Gastroesophageal sphincter (tissue), 4 donors: ENCODE data around the gene GALNT18. TPM values are rescaled to one million over a fixed set of nuclear protein-coding genes. Genes with fewer than 3 reads are reported as not detected.

Experiments used
- ATAC-seq: fragments of 150-250 bp; one replicate; pipeline ENCODE4 v1.9.1; 2016; ENCODE audit warnings: mild to moderate bottlenecking, moderate library complexity
- H3K27ac ChIP-seq, 4 donors: fragments of 200-600 bp; sonication (generic) in 3 of 4; 1 replicate in 3 of 4; 2 replicates in 1 of 4; pipeline ENCODE4 v1.5.1; 2016 to 2019
- H3K27me3 ChIP-seq: fragments of 200-600 bp; sonication (generic); one replicate; pipeline ENCODE4 v1.5.1; 2019
- H3K36me3 ChIP-seq, 2 donors: fragments of 200-600 bp; sonication (generic); one replicate each; pipeline ENCODE4 v1.5.1; 2019; ENCODE audit warnings: control low read depth in 1 of 2
- H3K4me1 ChIP-seq, 3 donors: fragments of 200-600 bp; sonication (generic); 1 replicate in 2 of 3; 2 replicates in 1 of 3; pipeline ENCODE4 v1.5.1; 2016 to 2019; ENCODE audit warnings: control low read depth in 2 of 3
- H3K4me3 ChIP-seq, 2 donors: fragments of 200-600 bp; sonication (generic); one replicate each; pipeline ENCODE4 v1.5.1; 2019; ENCODE audit warnings: mild to moderate bottlenecking in 1 of 2, moderate library complexity in 1 of 2
- H3K9me3 ChIP-seq, 3 donors: fragments of 200-600 bp; sonication (generic); one replicate each; pipeline ENCODE4 v1.5.1; 2017 to 2019; ENCODE audit warnings: control low read depth in 2 of 3
- EP300 ChIP-seq: sonication (generic); formaldehyde crosslinking; IDR thresholded peaks from one replicate; pipeline ENCODE4 v1.6.1; 2017; ENCODE audit warnings: antibody characterized with exemption, mild to moderate bottlenecking
- POLR2A ChIP-seq, 2 donors: fragments of 450-650 bp; IDR thresholded peaks; one replicate each; pipeline ENCODE4 v1.6.1; 2017; ENCODE audit warnings: antibody characterized with exemption in 2 of 2, mild to moderate bottlenecking in 2 of 2, moderate library complexity in 1 of 2
- POLR2AphosphoS5 ChIP-seq: sonication (generic); formaldehyde crosslinking; IDR thresholded peaks from one replicate; pipeline ENCODE4 v1.6.1; 2017; ENCODE audit warnings: antibody characterized with exemption
- WGBS, 2 donors: methylation state at CpG; one replicate each; pipeline ENCODE4 v1.1.5; 2018; ENCODE audit warnings: low coverage in 1 of 2; 5-methylcytosine and 5-hydroxymethylcytosine counted together
- total RNA-seq, 4 donors: library from RNA; depleted of rRNA; stranded (reverse); fragments of >200 nt; gene quantifications; one replicate each; pipeline ENCODE4 v1.1.0, GENCODE V29; 2016
- TF ChIP-seq, protein P1 (sequence below), 4 experiments: fragments of 200-600 bp in 2 of 4; fragments of 450-650 bp in 2 of 4; sonication (generic) in 1 of 4; IDR thresholded peaks; one replicate each; pipeline ENCODE4 v1.5.1; 2017 to 2019; ENCODE audit warnings: antibody characterized with exemption in 4 of 4, mild to moderate bottlenecking in 2 of 4, moderate library complexity in 2 of 4

The GALNT18 gene
- total RNA-seq, 4 donors from 2014 or later: 16.0 to 65.6 (median 35.2) TPM

DNA sequence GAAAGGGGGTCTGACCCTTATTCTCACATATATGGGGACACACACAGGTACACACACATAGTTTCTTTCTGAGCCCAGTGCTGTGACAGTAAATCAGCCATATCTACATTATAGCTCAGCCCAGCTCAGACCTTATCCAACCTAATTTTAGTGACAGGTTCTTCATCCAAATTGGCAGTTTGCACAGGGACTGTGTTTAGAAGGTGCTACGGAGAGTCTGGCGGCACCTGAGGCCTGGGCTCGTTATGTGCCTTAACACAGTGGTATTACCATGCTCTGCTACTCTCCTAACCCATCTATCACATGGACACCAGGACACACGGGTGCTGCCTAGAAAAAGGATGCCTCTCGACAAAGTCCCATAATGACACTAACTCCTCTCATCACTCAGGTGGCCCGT is 109.3 kb downstream of the GALNT18 start:
- Histone ChIP-seq H3K27ac (peak overlapping the region in 1 of 4 donors; percentile 47), H3K9me3 (no peaks in the 10 kb centered on the region), H3K4me1 (peaks cover 0 to 54% (median 0%) of the 10 kb centered on the region in 3 donors), H3K27me3 (no peaks in the 10 kb centered on the region), H3K36me3 (no peaks in the 10 kb centered on the region), H3K4me3 (no peak overlapping the region)
- no peak for ATAC-seq
- TF ChIP-seq EP300 (no peak), POLR2AphosphoS5 (no peak), POLR2A (IDR thresholded peaks at IDR 0.05) (no peak)
- TF ChIP-seq, protein P1, sequence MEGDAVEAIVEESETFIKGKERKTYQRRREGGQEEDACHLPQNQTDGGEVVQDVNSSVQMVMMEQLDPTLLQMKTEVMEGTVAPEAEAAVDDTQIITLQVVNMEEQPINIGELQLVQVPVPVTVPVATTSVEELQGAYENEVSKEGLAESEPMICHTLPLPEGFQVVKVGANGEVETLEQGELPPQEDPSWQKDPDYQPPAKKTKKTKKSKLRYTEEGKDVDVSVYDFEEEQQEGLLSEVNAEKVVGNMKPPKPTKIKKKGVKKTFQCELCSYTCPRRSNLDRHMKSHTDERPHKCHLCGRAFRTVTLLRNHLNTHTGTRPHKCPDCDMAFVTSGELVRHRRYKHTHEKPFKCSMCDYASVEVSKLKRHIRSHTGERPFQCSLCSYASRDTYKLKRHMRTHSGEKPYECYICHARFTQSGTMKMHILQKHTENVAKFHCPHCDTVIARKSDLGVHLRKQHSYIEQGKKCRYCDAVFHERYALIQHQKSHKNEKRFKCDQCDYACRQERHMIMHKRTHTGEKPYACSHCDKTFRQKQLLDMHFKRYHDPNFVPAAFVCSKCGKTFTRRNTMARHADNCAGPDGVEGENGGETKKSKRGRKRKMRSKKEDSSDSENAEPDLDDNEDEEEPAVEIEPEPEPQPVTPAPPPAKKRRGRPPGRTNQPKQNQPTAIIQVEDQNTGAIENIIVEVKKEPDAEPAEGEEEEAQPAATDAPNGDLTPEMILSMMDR (IDR thresholded peaks at IDR 0.05): no peak
- WGBS, 2 donors: 87 to 90% methylated on average over 2 to 3 of the region's 6 CpGs

DNA sequence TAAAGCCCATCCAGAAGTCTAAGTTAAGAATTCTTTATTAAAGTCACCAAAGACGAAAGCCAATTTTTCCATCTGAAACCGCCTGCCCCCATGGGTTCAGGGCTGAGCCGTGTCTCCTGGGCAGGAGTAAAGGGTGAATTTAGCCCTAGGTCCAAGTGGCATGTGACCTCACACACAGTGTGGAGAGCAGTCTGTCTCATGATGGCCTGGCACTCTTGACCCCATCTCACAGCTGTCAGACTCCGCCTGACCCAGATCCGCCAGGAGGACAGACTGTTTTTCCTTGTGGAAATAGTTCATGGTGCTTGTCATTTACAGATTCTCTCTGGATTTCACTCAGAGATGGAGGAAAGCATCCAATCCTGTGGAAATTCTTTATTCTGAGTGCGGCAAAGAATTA is 109.7 kb downstream of the GALNT18 start:
- 91 to 100% methylated on average over 3 to 6 of the region's 6 CpGs for WGBS, 2 donors
- no peak for ATAC-seq

DNA sequence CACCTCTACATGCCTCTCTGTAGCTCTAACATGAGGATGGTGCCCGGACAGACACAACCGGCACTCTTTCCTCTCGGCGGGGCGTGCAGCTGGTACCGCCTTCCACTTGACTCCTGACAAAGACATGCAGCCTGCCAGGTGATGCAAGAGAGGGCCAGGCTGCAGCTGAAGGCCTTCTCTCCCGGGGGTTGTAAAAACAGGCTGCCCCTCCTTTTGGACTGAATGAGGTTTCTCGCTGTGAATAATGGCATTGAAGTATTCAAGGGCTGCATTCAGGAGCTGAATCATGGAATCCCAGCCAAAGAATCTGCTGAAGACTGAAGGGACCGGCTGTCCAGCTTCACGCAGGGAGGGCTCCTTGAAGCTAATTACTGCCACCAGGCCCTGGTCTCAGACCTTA is 110.9 kb downstream of the GALNT18 start:
- peak; percentile 51 for ATAC-seq
- 83% methylated on average over 8 of the region's 10 CpGs; no CpG with 5 or more reads in 1 of the 2 donors for WGBS, 2 donors
- no peaks in the 10 kb centered on the region for H3K36me3 ChIP-seq
- H3K4me1 ChIP-seq: peaks cover 0 to 46% (median 0%) of the 10 kb centered on the region in 3 donors
- no peaks in the 10 kb centered on the region for H3K9me3 ChIP-seq
- H3K27me3 ChIP-seq: no peaks in the 10 kb centered on the region
- H3K27ac ChIP-seq: peak overlapping the region in 2 of 4 donors; percentile 24 to 26
- no peak for TF ChIP-seq EP300
- TF ChIP-seq, protein P1 (IDR thresholded peaks at IDR 0.05): no peak
- no peak for TF ChIP-seq POLR2A (IDR thresholded peaks at IDR 0.05)
- TF ChIP-seq POLR2AphosphoS5: no peak
- H3K4me3 ChIP-seq: no peak overlapping the region

More for the DNA sequence above, 109.7 kb downstream of the GALNT18 start:
- TF ChIP-seq EP300 (no peak), POLR2A (IDR thresholded peaks at IDR 0.05) (no peak), POLR2AphosphoS5 (no peak)
- TF ChIP-seq, protein P1 (IDR thresholded peaks at IDR 0.05): no peak
- no peaks in the 10 kb centered on the region for H3K36me3 ChIP-seq
- H3K27ac ChIP-seq: no peak overlapping the region
- no peak overlapping the region for H3K4me3 ChIP-seq
- H3K27me3 ChIP-seq: no peaks in the 10 kb centered on the region
- H3K9me3 ChIP-seq: no peaks in the 10 kb centered on the region
- H3K4me1 ChIP-seq: peaks cover 0 to 50% (median 0%) of the 10 kb centered on the region in 3 donors

DNA sequence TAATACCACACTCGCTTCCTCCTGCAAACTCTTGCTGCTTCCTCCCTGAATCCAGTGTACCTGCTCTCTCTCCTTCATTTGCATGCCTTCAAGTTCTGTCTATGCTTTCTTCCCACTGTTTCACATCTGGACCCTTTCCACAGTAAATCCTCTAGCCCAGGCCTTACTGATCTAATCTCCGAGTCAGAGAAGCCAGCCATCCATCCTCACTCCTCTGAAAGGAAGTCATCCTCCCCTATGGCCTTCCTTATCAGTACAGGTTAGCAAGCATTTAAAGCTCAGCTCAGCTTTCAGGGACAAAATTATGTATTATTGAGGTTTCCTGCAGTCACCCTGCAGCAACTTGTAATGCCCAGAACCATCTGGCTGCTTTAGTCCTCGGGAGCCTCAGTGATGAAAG is 116.1 kb downstream of the GALNT18 start:
- Histone ChIP-seq H3K27ac (no peak overlapping the region), H3K4me1 (peaks cover 0 to 36% (median 16%) of the 10 kb centered on the region in 3 donors), H3K36me3 (no peaks in the 10 kb centered on the region), H3K4me3 (no peak overlapping the region), H3K9me3 (no peaks in the 10 kb centered on the region), H3K27me3 (no peaks in the 10 kb centered on the region)
- no peak for ATAC-seq
- WGBS, 2 donors: 83 to 84% methylated on average over 3 of the region's 3 CpGs
- TF ChIP-seq POLR2AphosphoS5 (no peak), EP300 (no peak), POLR2A (IDR thresholded peaks at IDR 0.05) (no peak)
- TF ChIP-seq, protein P1 (IDR thresholded peaks at IDR 0.05): no peak

DNA sequence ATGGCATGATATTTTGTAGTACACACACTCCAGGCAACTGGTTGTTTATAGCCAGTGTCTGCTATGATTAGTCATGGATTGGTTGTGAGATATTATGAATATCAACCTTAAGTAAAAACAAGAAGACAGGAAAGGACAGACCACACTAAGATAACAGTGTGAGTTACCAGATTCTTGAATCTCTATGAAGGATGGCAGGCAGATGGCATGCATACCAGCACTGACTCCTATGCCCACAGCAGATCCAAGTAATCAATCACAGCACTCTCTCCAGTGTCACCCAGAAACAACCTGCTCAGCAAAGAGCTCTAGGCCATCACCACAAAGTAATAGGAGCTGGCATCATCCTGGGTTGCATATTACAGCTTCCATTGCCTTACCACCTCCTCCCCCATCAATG is 116.6 kb downstream of the GALNT18 start:
- H3K4me1 ChIP-seq: peaks cover 0 to 37% (median 17%) of the 10 kb centered on the region in 3 donors
- no peak overlapping the region for H3K27ac ChIP-seq
- H3K36me3 ChIP-seq: no peaks in the 10 kb centered on the region
- TF ChIP-seq, protein P1 (IDR thresholded peaks at IDR 0.05): no peak
- TF ChIP-seq POLR2AphosphoS5 (no peak), POLR2A (IDR thresholded peaks at IDR 0.05) (no peak), EP300 (no peak)
- no peak overlapping the region for H3K4me3 ChIP-seq
- no peak for ATAC-seq
- no peaks in the 10 kb centered on the region for H3K9me3 ChIP-seq
- H3K27me3 ChIP-seq: no peaks in the 10 kb centered on the region
